MV-4-11 (cell line): ENCODE results near the gene EML6.

Experiments
- DNase-seq: peaks from one replicate; lab custom pipeline; 2025; lab: John Stamatoyannopoulos, UW

The EML6 gene

DNA sequence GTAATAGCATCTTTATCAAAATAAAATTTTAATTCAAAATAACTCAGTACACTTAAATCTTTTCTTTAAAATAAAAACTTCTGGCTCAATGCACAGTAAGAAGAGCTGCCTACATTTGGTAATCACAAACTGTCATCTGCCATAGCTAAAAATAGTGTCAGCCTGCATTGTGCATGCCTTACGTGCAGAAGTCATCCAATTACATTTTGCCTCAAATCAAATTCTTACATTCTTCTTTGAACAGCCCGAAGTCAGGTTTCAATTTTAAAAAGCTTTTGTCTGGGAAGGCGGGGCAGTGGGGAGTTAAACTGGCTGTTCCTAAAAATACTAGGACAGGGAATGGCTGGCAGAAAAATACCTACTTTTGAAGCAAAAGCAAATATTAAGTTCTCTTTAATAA is 275.7 kb downstream of the EML6 start:
- peak; percentile 32 for DNase-seq

DNA sequence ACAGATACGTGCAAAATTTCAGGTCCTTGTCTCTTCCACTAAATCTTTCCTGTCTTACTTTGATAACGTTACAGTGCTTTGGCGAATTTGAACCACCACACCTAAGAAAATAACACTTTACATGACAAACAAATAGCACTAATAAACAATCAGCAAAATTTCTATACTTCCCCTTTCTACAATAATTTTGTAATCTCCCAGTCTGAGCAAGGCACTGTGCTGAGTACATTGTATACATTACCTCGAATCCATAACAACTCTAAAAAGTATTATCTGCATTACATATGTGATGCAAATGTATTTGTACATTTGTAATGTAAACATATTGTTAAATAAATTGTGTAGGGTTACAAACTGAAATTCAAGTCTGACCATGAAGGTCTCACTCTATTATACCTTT is 276.9 kb downstream of the EML6 start:
- no peak for DNase-seq

- DNase-seq, result no peak
These were observed 278.3 kb downstream of the EML6 start for GRCh38 chr2:55001716-55002115.

GRCh38 chr2:55003706-55004639 is 280.5 kb downstream of the EML6 start:
- no peak for DNase-seq

- DNase-seq, result no peak
These were observed 282.8 kb downstream of the EML6 start for GRCh38 chr2:55006306-55006705.

DNA sequence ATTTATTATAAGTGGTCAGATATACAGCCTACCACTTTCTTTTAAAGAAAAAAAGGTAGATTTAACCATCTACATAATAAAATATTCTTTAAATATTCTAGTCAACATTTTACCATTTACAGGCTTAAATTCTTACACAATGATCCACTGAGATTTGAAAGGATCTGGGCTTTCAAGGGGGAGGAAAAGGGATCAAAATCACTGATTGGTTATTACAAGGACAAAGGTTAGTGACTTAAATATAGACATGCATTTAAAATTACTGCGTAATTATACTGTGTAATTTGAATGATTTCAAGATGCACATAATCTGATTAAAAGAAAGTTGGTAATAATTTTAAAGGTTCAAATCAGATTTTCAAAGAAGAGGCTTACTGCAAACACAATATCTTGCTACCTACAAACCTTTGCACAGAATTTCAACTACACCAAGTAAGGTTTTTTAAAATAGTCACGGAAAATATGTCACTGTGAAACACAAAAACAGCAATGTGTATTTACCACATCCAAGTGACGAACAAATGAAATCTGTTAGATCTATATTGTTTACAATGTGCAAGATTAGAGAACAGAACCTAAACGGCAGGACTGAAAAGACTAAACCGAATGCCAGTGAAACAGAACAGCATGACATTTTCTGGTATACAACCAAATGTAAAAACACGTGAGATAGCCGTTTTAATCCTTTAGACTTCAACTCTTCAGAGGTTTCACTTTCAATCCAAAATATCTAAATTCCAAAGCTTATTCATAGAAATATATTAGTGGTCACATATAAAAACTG is 286.0 kb downstream of the EML6 start:
- peak; percentile 34 for DNase-seq

- peak; percentile 70 for DNase-seq
These were observed 286.7 kb downstream of the EML6 start for GRCh38 chr2:55010149-55010591.

DNA sequence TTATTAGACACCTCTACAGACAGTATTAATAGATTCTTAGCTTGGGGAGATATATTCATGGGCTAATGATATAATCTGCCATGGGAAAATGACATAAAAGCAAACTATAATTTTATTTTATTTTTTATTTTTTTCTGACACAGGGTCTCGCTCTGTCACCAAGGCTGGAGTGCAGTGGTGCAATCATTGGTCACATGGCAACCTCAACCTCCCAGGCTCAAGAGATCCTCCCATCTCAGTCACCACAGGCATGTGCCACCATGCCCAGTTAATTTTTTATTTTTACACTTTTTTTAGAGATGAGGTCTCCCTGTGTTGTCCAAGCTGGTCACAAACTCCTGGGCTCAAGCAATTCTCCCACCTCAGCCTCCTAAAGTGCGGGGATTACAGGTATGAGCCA is 287.5 kb downstream of the EML6 start:
- DNase-seq, result peak; percentile 50

DNA sequence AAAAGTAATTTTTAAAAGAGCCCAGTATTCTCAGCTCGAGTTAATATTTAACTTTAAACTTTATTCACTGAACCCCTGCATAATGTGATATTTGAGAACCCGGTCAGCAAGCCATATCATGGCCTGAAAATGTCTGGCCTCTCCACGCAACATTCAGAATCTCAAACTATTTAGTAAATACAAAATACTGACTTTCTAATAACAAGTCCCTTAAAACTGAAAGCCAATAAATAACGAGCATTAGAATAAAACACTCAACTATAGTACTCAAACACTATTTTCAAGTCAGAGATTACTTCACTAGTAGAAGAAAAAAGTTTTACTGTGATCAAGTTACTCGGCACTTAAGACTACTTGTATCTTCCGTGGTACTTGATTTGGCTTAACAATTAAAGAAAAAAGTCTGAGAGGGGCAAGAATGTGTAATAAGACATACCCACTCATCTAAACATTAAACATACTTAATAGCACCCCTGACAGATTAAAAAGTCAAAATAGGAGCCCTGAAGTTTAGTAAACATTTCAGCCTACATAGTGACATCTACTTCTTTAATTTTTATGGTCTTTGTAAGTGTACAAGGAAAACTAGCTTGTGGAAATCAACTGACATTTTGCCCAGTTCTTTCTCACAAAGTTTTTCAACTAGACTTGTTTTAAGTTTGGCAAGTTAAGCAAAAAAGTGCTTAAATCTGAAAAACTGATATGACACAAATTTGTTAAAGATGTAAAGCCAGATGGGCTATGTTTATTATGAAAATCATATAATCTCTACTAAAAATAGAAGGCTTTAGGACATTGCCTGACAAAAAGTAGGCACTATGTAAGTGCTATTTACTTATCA is 288.6 kb downstream of the EML6 start:
- DNase-seq, result no peak

DNA sequence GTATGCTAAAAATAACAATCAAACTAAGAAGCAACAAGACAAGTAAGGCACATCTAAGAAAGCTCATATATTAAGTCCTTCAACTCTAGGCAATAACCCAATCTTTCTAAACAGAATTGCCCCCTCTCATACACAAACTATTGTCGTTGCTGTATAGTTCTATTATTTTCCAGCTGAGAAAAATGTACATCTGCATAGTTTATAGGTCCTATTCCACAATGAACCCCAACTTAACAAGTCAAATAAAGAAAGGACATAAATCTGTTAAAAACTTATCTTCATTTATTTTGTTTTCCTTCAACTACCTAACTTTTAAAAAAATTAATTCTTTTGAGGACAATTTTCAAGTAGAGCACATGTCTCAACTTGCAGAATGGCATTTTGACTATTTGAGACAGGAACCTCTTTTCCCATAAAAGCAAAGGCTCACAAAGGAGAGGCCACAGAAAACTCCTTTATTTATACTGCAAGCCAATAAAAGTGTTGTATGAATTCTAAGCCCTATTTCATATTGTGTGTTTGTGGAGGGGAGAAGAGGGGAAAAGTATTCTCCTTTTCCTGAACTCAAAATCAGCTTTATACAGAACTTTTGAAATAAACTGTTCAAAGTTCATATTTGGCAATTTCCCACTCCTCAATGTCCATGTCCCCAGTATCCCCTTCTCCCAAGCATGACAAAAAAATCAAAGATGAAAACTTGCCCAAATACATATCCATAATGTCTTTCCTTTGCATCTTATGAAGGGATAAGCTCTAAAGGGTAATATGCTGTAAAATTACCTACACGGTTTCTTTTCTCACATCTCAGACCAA is 289.4 kb downstream of the EML6 start:
- no peak for DNase-seq

GRCh38 chr2:55013936-55014335 is 290.5 kb downstream of the EML6 start:
- peak; percentile 7 for DNase-seq

- DNase-seq, result peak; percentile 55
These were observed 291.8 kb downstream of the EML6 start for GRCh38 chr2:55014962-55015939.

DNA sequence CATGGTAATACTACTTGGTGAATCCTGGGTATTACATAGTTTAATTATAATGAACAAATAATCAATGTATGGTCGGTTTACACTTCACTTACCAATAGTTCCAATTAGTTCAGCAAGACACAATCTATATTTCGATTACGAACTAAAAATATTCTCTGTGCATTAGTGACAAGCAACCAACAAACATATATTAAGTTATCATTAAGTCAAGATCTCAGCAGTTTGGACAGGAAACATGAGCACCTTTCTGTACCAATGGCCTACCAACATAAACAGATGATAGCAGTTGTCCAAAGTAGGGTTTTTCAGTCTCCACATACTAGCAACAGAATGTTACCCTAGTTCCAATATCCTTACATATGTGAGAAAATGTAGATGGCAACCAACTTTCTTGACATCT is 294.0 kb downstream of the EML6 start:
- no peak for DNase-seq

DNA sequence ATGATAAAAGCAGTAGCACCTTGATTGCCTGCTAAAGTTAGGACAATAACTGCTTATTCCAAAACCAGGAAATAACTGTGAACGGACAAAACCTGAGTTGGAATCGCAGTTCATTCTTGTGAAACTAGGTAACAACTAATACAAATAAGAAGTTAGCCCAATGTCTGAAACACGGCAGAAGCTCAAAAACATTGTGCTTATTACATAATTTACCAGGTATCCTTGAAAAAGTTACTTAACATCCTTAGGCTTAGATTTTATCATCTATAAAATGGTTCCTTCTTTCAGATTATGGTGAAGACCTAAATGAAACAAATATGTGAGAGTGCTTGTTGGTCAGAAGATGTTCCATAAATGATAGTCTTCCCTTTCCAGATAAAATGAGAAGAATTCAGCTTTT is 294.4 kb downstream of the EML6 start:
- DNase-seq, result no peak

GRCh38 chr2:55018619-55019018 is 295.2 kb downstream of the EML6 start:
- no peak for DNase-seq

DNA sequence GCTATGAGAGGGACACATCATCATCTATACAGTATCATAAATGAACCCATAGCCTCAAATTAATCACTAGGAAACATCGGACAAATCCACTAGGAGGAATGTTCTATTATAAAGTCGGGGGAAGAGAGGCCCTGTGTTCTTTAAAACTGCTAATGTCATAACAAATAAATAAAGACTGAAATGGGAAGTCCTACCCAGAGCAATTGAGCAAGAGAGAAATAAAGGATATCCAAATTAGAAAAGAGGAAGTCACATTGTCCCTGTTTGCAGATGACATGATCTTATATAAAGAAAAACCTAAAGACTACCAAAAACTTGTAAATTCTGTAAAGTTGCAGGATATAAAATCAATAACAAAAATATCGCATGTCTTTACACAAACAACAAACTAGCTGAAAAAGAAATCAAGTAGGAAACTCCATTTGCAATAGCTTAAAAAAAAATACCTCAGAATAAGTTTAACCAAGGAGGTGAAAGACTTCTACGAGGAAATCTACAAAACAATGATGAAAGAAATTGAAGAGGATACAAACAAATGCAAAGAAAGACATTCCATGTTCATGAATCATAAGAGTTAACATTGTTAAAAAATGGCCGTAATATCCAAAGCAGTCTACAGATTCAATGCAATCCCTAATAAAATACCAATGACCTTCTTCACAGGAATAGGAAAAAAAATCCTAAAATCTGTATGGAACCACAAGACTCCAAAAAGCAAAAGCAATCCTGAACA is 296.2 kb downstream of the EML6 start:
- DNase-seq, result peak; percentile 91
